B cell (primary cell): Measurements from ENCODE around the gene MAP2K5. TPM values are rescaled to one million over a fixed set of nuclear protein-coding genes. Genes with fewer than 3 reads are reported as not detected.

Experiments used
- ATAC-seq: fragments of 200-7000 bp; cut with Tn5 transposase; one replicate; pipeline ENCODE4 v1.10.0; 2021; ENCODE audit warnings: low read depth, mild to moderate bottlenecking, moderate number of reproducible peaks, moderate library complexity
- CTCF ChIA-PET: fragments of 350-600 bp; sonication (Branson Sonifier 250); formaldehyde crosslinking; loops from one replicate; lab custom pipeline; 2021; ENCODE audit warnings: antibody characterized with exemption, inconsistent platforms; lab: Charles Lee
- POLR2A ChIA-PET: fragments of 350-600 bp; sonication (Branson Sonifier 250); formaldehyde crosslinking; loops from one replicate; lab custom pipeline; 2021; ENCODE audit warnings: antibody characterized with exemption; lab: Charles Lee
- DNase-seq: peaks from one replicate; pipeline ENCODE4 v3.0.0; 2013
- H2AFZ ChIP-seq: 2 replicates; pipeline ENCODE4 v1.6.1; 2012; ENCODE audit warnings: mild to moderate bottlenecking, low read depth, low read length; ENCODE audit not compliant: insufficient read depth, poor library complexity, severe bottlenecking
- H3K27ac ChIP-seq, 2 donors: 1 replicate in 1 of 2; 2 replicates in 1 of 2; pipeline ENCODE4 v1.5.1; 2012 to 2013; ENCODE audit warnings: low read length in 2 of 2, mild to moderate bottlenecking in 2 of 2, moderate library complexity in 1 of 2
- H3K27me3 ChIP-seq, 4 experiments: fragments of 200-600 bp in 1 of 4; sonication (generic) in 1 of 4; replicated peaks in 1 of 4; 1 replicate in 2 of 4; 2 replicates in 2 of 4; pipeline versions ENCODE4 v1.6.1 to v1.7.0; 2013 to 2016; ENCODE audit warnings: low read length in 3 of 4, mild to moderate bottlenecking in 2 of 4, mixed read lengths in 1 of 4, moderate library complexity in 1 of 4; ENCODE audit not compliant: insufficient read depth in 4 of 4, control insufficient read depth in 3 of 4; ENCODE audit errors: control extremely low read depth in 1 of 4
- H3K36me3 ChIP-seq, 2 experiments: replicated peaks in 1 of 2; 1 replicate in 1 of 2; 2 replicates in 1 of 2; pipeline versions ENCODE4 v1.6.1 to v1.7.1; 2013; ENCODE audit warnings: low read length in 1 of 2; ENCODE audit not compliant: insufficient read depth in 2 of 2, control insufficient read depth in 1 of 2; ENCODE audit errors: control extremely low read depth in 1 of 2, extremely low read depth in 1 of 2
- H3K4me1 ChIP-seq, 2 donors: fragments of 200-600 bp in 1 of 2; sonication (generic) in 1 of 2; 1 replicate in 1 of 2; 2 replicates in 1 of 2; pipeline versions ENCODE4 v1.5.1 to v1.6.1; 2013 to 2017; ENCODE audit warnings: low read length in 2 of 2; ENCODE audit not compliant: control insufficient read depth in 2 of 2, insufficient read depth in 2 of 2
- H3K4me2 ChIP-seq: replicated peaks from 2 replicates; pipeline ENCODE3; 2012; ENCODE audit warnings: mild to moderate bottlenecking, low read depth, low read length; ENCODE audit not compliant: poor library complexity, severe bottlenecking
- H3K4me3 ChIP-seq, 5 experiments: fragments of 200-600 bp in 1 of 5; sonication (generic) in 1 of 5; 1 replicate in 3 of 5; 2 replicates in 2 of 5; pipeline versions ENCODE4 v1.5.1 to v1.7.0; 2011 to 2016; ENCODE audit warnings: low read length in 4 of 5, mild to moderate bottlenecking in 4 of 5, low read depth in 2 of 5, control low read depth in 1 of 5, moderate library complexity in 1 of 5; ENCODE audit not compliant: insufficient read depth in 1 of 5; ENCODE audit errors: control extremely low read depth in 1 of 5, extremely low read depth in 1 of 5
- H3K79me2 ChIP-seq: fragments of 200-600 bp; sonication (generic); one replicate; pipeline ENCODE4 v1.6.0; 2016; ENCODE audit warnings: low read length; ENCODE audit not compliant: control insufficient read depth, insufficient read depth
- H3K9ac ChIP-seq: fragments of 200-600 bp; sonication (generic); 2 replicates; pipeline ENCODE4 v1.6.1; 2017; ENCODE audit warnings: mild to moderate bottlenecking, low read length, moderate library complexity
- H3K9me3 ChIP-seq, 3 donors: one replicate each; pipeline versions ENCODE4 v1.6.1 to v1.7.1; 2013; ENCODE audit warnings: low read length in 2 of 3; ENCODE audit not compliant: control insufficient read depth in 2 of 3, insufficient read depth in 1 of 3; ENCODE audit errors: control extremely low read depth in 1 of 3
- H4K20me1 ChIP-seq: 2 replicates; pipeline ENCODE4 v1.6.0; 2012; ENCODE audit warnings: mild to moderate bottlenecking, low read length; ENCODE audit not compliant: insufficient read depth, control insufficient read depth, poor library complexity, severe bottlenecking
- H3K27ac Mint-ChIP-seq: one replicate; pipeline ENCODE4 v1.8.0; 2021; ENCODE audit warnings: mixed read lengths
- H3K27me3 Mint-ChIP-seq: one replicate; pipeline ENCODE4 v1.8.0; 2021; ENCODE audit warnings: mixed read lengths
- H3K4me1 Mint-ChIP-seq: one replicate; pipeline ENCODE4 v1.8.0; 2021; ENCODE audit warnings: mixed read lengths
- H3K4me3 Mint-ChIP-seq: one replicate; pipeline ENCODE4 v1.8.0; 2021; ENCODE audit warnings: mixed read lengths
- H3K9me3 Mint-ChIP-seq: one replicate; pipeline ENCODE4 v1.8.0; 2022; ENCODE audit warnings: mixed read lengths; ENCODE audit not compliant: insufficient read depth
- EZH2 ChIP-seq: IDR thresholded peaks from 2 replicates; pipeline ENCODE4 v1.6.1; 2012; ENCODE audit warnings: borderline replicate concordance, low read depth, mild to moderate bottlenecking, moderate library complexity, low read length; ENCODE audit not compliant: insufficient read depth, poor library complexity, severe bottlenecking
- WGBS: methylation state at CpG from one replicate; pipeline ENCODE4 v1.1.5; 2013; ENCODE audit warnings: missing lambda C conversion rate; ENCODE audit not compliant: insufficient coverage; 5-methylcytosine and 5-hydroxymethylcytosine counted together
- intact Hi-C: fragments of 100-400 bp; cut with micrococcal nuclease; formaldehyde crosslinking; loops from one replicate; pipeline ENCODE4 v1.10.0; 2022
- polyA plus RNA-seq: library from polyadenylated mRNA; depleted of rRNA; stranded (reverse); fragments of >200 nt; gene quantifications from 2 replicates; pipeline ENCODE4 v1.2.3, GENCODE V29; 2012
- total RNA-seq, 2 donors: library from RNA; stranded (reverse); fragments of 120-200 nt in 1 of 2; gene quantifications; 1 replicate in 1 of 2; 2 replicates in 1 of 2; pipeline versions ENCODE4 v1.2.3 to v1.2.4, GENCODE V29; 2013 to 2022
- TF ChIP-seq, protein P1 (sequence below): fragments of 200-600 bp; IDR thresholded peaks from one replicate; pipeline ENCODE4 v1.8.0; 2022; ENCODE audit warnings: antibody characterized with exemption, mild to moderate bottlenecking

Gene MAP2K5
- total and polyA plus RNA-seq, 2 donors (not counting 1 experiment from before 2014, with no cell fraction given): 11.1 to 40.0 TPM

DNA sequence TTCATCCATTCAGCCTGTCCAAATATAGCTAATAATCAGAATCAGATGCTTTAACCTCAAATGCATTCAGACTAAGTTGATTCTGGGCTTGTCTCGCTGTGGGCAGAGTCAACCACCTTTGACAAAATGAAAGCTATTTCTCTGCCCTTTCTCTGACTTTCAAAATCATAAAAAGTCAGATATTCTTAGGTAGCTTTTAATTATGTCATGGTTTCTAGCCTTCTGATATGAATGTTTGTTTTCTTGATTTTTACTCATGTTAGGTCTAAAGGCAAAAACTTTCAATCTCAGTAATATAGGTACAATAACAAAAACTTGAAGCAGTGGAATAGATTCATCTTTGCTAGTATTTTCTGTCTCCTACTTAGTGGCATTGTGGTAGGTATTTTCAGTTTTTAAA lies 46.9 kb upstream of the MAP2K5 start:
- Mint-ChIP-seq H3K9me3 (no peaks in the 10 kb centered on the region), H3K4me3 (no peak overlapping the region), H3K4me1 (no peaks in the 10 kb centered on the region), H3K27me3 (no peaks in the 10 kb centered on the region), H3K27ac (no peak overlapping the region)
- H3K27me3 ChIP-seq: peaks cover 0 to 5% (median 0%) of the 10 kb centered on the region in 4 experiments
- intact Hi-C loops: no loop called here
- no CpG with 5 or more reads among the region's 1 CpG for WGBS
- no peak overlapping the region for H3K4me3 ChIP-seq
- ATAC-seq: no peak
- CTCF ChIA-PET: interaction anchor here (1.2 to 1.5 kb wide), 2 partner anchors 9 to 340 kb away, joined by 3 read pairs; no protein-coding TSS in a partner anchor
- POLR2A ChIA-PET: no interaction called here
- no peaks in the 10 kb centered on the region for H3K36me3 ChIP-seq
- no peak overlapping the region for H3K27ac ChIP-seq
- no peak overlapping the region for H2AFZ ChIP-seq
- H3K4me2 ChIP-seq: no peak overlapping the region
- no peaks in the 10 kb centered on the region for H3K9me3 ChIP-seq
- DNase-seq: no peak
- no peaks in the 10 kb centered on the region for H3K79me2 ChIP-seq
- H3K9ac ChIP-seq: no peak overlapping the region
- TF ChIP-seq EZH2: no peak
- TF ChIP-seq, protein P1, sequence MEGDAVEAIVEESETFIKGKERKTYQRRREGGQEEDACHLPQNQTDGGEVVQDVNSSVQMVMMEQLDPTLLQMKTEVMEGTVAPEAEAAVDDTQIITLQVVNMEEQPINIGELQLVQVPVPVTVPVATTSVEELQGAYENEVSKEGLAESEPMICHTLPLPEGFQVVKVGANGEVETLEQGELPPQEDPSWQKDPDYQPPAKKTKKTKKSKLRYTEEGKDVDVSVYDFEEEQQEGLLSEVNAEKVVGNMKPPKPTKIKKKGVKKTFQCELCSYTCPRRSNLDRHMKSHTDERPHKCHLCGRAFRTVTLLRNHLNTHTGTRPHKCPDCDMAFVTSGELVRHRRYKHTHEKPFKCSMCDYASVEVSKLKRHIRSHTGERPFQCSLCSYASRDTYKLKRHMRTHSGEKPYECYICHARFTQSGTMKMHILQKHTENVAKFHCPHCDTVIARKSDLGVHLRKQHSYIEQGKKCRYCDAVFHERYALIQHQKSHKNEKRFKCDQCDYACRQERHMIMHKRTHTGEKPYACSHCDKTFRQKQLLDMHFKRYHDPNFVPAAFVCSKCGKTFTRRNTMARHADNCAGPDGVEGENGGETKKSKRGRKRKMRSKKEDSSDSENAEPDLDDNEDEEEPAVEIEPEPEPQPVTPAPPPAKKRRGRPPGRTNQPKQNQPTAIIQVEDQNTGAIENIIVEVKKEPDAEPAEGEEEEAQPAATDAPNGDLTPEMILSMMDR: no peak
- no peaks in the 10 kb centered on the region for H4K20me1 ChIP-seq
- H3K4me1 ChIP-seq: no peaks in the 10 kb centered on the region

DNA sequence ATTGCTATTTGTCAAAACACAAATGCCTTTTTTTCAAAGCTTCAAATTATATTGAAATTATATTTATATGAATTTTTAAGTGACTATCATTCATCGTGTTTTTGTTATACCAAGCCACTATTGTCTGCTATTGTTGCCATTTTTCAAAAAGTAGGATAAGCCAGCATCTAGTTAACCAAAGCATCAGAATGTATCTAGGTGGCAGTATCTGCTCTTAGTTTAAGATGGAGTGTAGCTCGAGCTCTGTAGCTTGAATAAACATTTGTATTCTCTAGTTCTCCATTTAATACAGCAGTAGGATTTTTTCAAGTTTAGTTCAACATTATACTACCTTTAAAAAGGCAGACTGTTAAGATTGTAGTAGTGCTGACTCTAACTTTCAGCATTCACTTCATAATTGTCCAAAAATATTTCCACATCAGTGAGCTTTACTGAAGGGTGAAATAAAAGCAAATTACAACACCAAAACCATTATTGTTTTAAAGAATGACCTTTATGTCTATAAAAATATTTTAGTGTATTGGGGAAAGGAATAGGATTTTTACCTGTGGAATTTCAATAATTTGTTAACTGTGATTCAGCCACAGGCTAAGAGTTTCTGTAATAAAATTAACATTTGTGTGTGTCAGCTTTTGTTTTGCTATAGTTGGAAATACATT lies 41.2 kb upstream of the MAP2K5 start:
- Histone ChIP-seq H3K4me1 (peaks cover 5 to 9% of the 10 kb centered on the region in 2 donors), H3K9me3 (no peaks in the 10 kb centered on the region), H2AFZ (no peak overlapping the region), H3K79me2 (no peaks in the 10 kb centered on the region), H3K4me3 (no peak overlapping the region), H3K4me2 (no peak overlapping the region), H3K9ac (no peak overlapping the region), H3K36me3 (no peaks in the 10 kb centered on the region), H4K20me1 (no peaks in the 10 kb centered on the region), H3K27ac (no peak overlapping the region), H3K27me3 (no peaks in the 10 kb centered on the region)
- Mint-ChIP-seq H3K27ac (no peak overlapping the region), H3K4me1 (peaks cover 14% of the 10 kb centered on the region), H3K9me3 (no peaks in the 10 kb centered on the region), H3K4me3 (no peak overlapping the region), H3K27me3 (no peaks in the 10 kb centered on the region)
- ATAC-seq: peak; percentile 41
- CTCF ChIA-PET: interaction anchor here (0.7 to 2.0 kb wide), 6 partner anchors 44 to 934 kb away, joined by 3 to 12 read pairs (median 6); no protein-coding TSS in a partner anchor
- peak; percentile 36 for DNase-seq
- POLR2A ChIA-PET: interaction anchor here (1.1 kb wide), 1 partner anchor 20 kb away, joined by 3 read pairs; the partner anchor contains the start of gene C15orf61
- WGBS: no CpG with 5 or more reads among the region's 2 CpGs
- intact Hi-C loops: loop anchor here (5.0 kb wide), 1 partner anchor 336 kb away; no protein-coding TSS in a partner anchor
- TF ChIP-seq, protein P1: peak; percentile 33
- no peak for TF ChIP-seq EZH2
